Karpas-422 (cell line): ENCODE results near the gene CD53. TPM values are rescaled to one million over a fixed set of nuclear protein-coding genes. Genes with fewer than 3 reads are reported as not detected.
"Not testable (repeated sequence)": the region's sequence is repeated elsewhere in the genome, so short reads cannot be mapped to it uniquely, and the experiment has no call there.

ENCODE experiments used
- DNase-seq: peaks from one replicate; pipeline ENCODE4 v3.0.0-alpha.2; 2015
- H2AFZ ChIP-seq: fragments of 200-600 bp; sonication (generic); 2 replicates; pipeline ENCODE4 v1.6.1; 2014; ENCODE audit warnings: antibody characterized with exemption, low read length, mixed read lengths
- H3K27ac ChIP-seq: fragments of 200-600 bp; sonication (generic); 2 replicates; pipeline ENCODE4 v1.5.1; 2014; ENCODE audit warnings: mild to moderate bottlenecking, low read length, moderate library complexity
- H3K27me3 ChIP-seq: fragments of 200-600 bp; sonication (generic); 2 replicates; pipeline ENCODE4 v1.6.1; 2014; ENCODE audit warnings: low read length, mixed read lengths
- H3K36me3 ChIP-seq: fragments of 200-600 bp; sonication (generic); 2 replicates; pipeline ENCODE4 v1.6.1; 2014; ENCODE audit warnings: low read length, mixed read lengths; ENCODE audit not compliant: insufficient read depth
- H3K4me1 ChIP-seq: fragments of 200-600 bp; sonication (generic); 2 replicates; pipeline ENCODE4 v1.6.1; 2014; ENCODE audit warnings: mild to moderate bottlenecking, low read length, mixed read lengths
- H3K4me2 ChIP-seq: fragments of 200-600 bp; sonication (generic); 2 replicates; pipeline ENCODE4 v1.6.1; 2014; ENCODE audit warnings: low read length, low read depth, mild to moderate bottlenecking; ENCODE audit not compliant: poor library complexity, severe bottlenecking
- H3K4me3 ChIP-seq: fragments of 200-600 bp; sonication (generic); 2 replicates; pipeline ENCODE4 v1.5.1; 2014; ENCODE audit warnings: mild to moderate bottlenecking, antibody characterized with exemption, low read length, mixed read lengths
- H3K79me2 ChIP-seq: fragments of 200-600 bp; sonication (generic); 2 replicates; pipeline ENCODE4 v1.6.1; 2014; ENCODE audit warnings: mild to moderate bottlenecking, low read length, mixed read lengths
- H3K9ac ChIP-seq: fragments of 200-600 bp; sonication (generic); 2 replicates; pipeline ENCODE4 v1.6.0; 2014; ENCODE audit warnings: low read length
- H3K9me2 ChIP-seq: fragments of 200-600 bp; sonication (generic), shearing (Covaris generic); replicated peaks from 2 replicates; pipeline ENCODE4 v1.6.0; 2014; ENCODE audit warnings: mild to moderate bottlenecking, low read length, moderate library complexity; ENCODE audit not compliant: insufficient read depth
- H3K9me3 ChIP-seq: fragments of 300-700, 200-600 bp; sonication (generic); 2 replicates; pipeline ENCODE4 v1.6.1; 2014; ENCODE audit warnings: low read length, mixed read lengths
- H4K20me1 ChIP-seq: fragments of 200-600 bp; sonication (generic); 2 replicates; pipeline ENCODE4 v1.6.1; 2014; ENCODE audit warnings: mild to moderate bottlenecking, antibody characterized with exemption, low read length, low read depth; ENCODE audit not compliant: insufficient read depth
- total RNA-seq: library from RNA; depleted of rRNA; stranded (reverse); fragments of >200 nt; shearing (Covaris generic); gene quantifications from 2 replicates; pipeline ENCODE4 v1.2.3, GENCODE V29; 2014; ENCODE audit warnings: low replicate concordance; rRNA removed

CD53 gene, protein sequence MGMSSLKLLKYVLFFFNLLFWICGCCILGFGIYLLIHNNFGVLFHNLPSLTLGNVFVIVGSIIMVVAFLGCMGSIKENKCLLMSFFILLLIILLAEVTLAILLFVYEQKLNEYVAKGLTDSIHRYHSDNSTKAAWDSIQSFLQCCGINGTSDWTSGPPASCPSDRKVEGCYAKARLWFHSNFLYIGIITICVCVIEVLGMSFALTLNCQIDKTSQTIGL
- total RNA-seq = 101 and 154 TPM in 2 replicates

DNA sequence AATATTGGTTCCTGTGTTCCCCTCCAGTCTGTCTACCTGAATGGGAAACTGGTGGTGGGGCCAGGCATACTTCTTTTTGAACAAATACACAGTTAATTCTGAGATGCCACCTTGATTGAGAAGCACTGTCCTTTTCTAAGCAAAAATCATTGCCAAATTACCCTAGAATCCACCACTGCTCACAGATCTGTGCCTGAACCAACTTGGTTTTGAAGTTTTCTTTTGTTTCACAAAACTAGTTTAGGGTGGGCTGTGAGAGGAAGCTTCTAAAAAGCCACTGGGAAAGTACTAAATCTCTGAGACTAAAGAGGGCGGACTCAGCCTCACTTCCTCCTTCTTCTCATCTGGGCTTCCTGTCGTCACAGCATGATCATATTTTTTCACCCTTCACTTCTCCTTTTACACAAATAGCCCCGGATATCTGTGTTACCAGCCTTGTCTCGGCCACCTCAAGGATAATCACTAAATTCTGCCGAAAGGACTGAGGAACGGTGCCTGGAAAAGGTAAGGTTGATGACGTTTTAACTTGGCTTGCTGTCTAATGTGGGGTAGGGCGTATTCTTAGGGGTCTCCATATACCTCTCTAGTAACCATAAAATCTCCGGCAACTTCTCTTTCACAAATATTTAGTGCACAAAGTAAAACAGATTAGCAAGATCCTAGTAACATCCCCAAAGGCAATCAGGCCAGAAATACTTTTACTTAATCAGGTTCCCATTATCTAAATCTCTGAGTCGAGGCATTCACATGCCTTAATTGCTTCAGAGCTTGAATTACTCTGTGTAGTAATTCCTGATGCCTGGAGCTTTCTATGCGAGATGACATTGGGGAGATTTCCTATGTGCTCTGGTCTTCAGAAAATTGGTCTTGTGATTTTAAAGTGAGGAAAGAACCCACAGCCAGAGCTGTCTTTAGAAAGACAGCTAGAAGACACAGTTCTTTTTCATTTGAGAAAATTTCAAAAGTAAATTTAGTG lies at the start of gene CD53:
Gene CD53, plus strand, starts transcription at position 404 of the 976 bp plus-strand sequence. CDS start 18,261 bp downstream, outside the sequence.
- peak within 1 kb of the TSS; percentile 97 for H3K27ac ChIP-seq
- H3K36me3 ChIP-seq = 0 out of 2 replicates have a peak, but pooled peaks cover 5% of the 10 kb centered on the region
- peak within 1 kb of the TSS; percentile 69 for H3K4me3 ChIP-seq
- peaks cover 7% of the 10 kb centered on the region for H4K20me1 ChIP-seq
- no peaks in the 10 kb centered on the region for H3K27me3 ChIP-seq
- no peak within 1 kb of the TSS for H2AFZ ChIP-seq
- peak within 1 kb of the TSS; percentile 81 for H3K4me2 ChIP-seq
- DNase-seq = peak; percentile 96
- no peaks in the 10 kb centered on the region for H3K9me3 ChIP-seq
- H3K79me2 ChIP-seq = peaks cover 19% of the 10 kb centered on the region
- H3K4me1 ChIP-seq = peaks cover 81% of the 10 kb centered on the region
- H3K9me2 ChIP-seq = no peaks in the 10 kb centered on the region
- peak within 1 kb of the TSS; percentile 70 for H3K9ac ChIP-seq

DNA sequence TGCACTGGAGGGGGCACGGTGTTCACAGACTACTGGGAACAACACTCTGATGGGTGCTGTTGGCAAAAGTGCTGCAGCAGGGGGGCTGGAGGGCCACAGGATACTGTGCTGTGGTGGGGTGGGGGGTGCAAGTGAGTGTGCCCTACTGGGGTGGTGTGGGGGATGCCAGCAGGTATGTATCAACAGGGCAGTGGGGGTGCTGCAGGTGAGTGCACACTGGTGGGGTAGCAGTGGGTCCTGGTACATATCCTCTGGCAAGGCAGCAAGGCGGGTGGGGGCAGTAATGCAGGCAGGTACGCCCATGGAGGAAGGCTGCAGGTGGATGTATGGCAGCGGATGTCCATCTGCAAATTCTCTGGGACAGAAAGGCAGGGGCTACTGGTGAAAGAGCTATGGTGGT lies 48.8 kb upstream of the CD53 start:
- Histone ChIP-seq H3K27me3 (no peaks in the 10 kb centered on the region), H3K9me3 (no peaks in the 10 kb centered on the region), H4K20me1 (no peaks in the 10 kb centered on the region), H3K79me2 (no peaks in the 10 kb centered on the region), H3K4me2 (no peak overlapping the region), H3K9me2 (no peaks in the 10 kb centered on the region), H3K27ac (no peak overlapping the region), H3K36me3 (no peaks in the 10 kb centered on the region), H3K9ac (no peak overlapping the region), H2AFZ (no peak overlapping the region), H3K4me1 (peaks cover 20% of the 10 kb centered on the region), H3K4me3 (no peak overlapping the region)
- DNase-seq = no peak

DNA sequence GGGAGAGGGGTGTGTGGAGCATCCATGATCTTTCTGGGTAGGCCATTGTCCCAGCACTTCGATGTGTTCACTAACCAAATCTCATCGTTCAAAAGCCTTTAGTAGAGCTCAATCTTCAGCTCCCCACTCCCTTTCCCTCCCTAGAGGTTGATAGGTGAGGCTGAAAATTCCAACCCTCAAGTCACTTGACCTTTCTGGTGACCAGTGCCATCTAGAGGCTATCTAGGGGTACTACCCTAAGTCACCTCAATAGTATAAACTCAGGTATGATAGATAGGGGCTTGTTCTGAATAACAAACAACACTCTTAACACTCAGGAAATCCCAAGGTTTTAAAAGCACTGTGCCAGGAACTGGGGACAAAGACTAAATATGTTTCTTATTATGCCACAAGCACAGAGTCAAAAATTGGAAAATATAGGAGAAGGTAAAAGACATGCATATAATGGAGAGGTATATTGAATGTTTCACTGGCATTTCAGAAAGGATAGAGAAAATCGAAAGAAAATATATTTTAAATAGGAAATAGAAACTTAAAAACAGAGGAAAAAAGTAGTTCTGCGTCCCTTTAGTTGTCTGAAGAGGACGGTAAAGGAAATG lies 42.9 kb upstream of the CD53 start:
- H3K36me3 ChIP-seq = no peaks in the 10 kb centered on the region
- no peak overlapping the region for H3K4me3 ChIP-seq
- no peak overlapping the region for H2AFZ ChIP-seq
- H3K9me2 ChIP-seq = no peaks in the 10 kb centered on the region
- H3K9ac ChIP-seq = no peak overlapping the region
- H3K27ac ChIP-seq = no peak overlapping the region
- H3K9me3 ChIP-seq = no peaks in the 10 kb centered on the region
- no peaks in the 10 kb centered on the region for H3K79me2 ChIP-seq
- H3K4me1 ChIP-seq = peaks cover 14% of the 10 kb centered on the region
- DNase-seq = peak; percentile 82
- H3K4me2 ChIP-seq = no peak overlapping the region
- no peaks in the 10 kb centered on the region for H4K20me1 ChIP-seq
- H3K27me3 ChIP-seq = no peaks in the 10 kb centered on the region

DNA sequence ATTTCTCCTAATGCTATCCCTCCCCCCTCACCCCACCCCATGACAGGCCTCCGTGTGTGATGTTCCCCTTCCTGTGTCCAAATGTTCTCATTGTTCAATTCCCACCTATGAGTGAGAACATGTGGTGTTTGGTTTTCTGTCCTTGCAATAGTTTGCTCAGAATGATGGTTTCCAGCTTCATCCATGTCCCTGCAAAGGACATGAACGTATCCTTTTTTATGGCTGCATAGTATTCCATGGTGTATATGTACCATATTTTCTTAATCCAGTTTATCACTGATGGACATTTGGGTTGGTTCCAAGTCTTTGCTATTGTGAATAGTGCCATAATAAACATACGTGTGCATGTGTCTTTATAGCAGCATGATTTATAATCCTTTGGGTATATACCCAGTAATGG lies 39.2 kb upstream of the CD53 start:
- not testable (repeated sequence) for H3K79me2 ChIP-seq, H3K4me3 ChIP-seq, H3K27ac ChIP-seq, DNase-seq, H3K9ac ChIP-seq, H3K27me3 ChIP-seq, H3K9me3 ChIP-seq, H3K9me2 ChIP-seq, H3K36me3 ChIP-seq, H4K20me1 ChIP-seq, H3K4me2 ChIP-seq, H2AFZ ChIP-seq, H3K4me1 ChIP-seq

DNA sequence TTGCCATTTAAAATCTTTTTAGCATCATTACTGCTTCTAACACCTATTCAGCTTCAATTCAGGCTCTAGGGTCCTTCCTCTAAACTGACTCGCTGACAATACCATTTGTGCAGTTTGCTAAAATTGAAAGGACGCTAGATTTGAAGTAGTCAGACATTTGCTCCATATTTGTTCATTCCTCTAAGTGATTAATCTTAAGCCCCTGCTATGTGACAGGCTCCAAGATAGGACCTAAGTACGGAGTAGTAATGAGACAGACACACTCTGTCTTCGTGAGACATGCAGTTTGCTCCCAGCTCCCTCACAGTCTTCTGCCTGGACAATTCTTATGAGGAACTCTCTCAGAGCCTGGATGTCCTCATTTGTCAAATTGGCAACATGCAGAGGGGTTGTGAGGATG lies 26.1 kb upstream of the CD53 start:
- H3K9me3 ChIP-seq = peaks cover 3% of the 10 kb centered on the region
- no peak overlapping the region for H3K4me3 ChIP-seq
- H3K4me1 ChIP-seq = peaks cover 5% of the 10 kb centered on the region
- H3K79me2 ChIP-seq = no peaks in the 10 kb centered on the region
- no peaks in the 10 kb centered on the region for H3K36me3 ChIP-seq
- no peaks in the 10 kb centered on the region for H4K20me1 ChIP-seq
- H3K4me2 ChIP-seq = no peak overlapping the region
- no peak overlapping the region for H2AFZ ChIP-seq
- DNase-seq = no peak
- no peaks in the 10 kb centered on the region for H3K27me3 ChIP-seq
- no peaks in the 10 kb centered on the region for H3K9me2 ChIP-seq
- no peak overlapping the region for H3K9ac ChIP-seq
- H3K27ac ChIP-seq = no peak overlapping the region

DNA sequence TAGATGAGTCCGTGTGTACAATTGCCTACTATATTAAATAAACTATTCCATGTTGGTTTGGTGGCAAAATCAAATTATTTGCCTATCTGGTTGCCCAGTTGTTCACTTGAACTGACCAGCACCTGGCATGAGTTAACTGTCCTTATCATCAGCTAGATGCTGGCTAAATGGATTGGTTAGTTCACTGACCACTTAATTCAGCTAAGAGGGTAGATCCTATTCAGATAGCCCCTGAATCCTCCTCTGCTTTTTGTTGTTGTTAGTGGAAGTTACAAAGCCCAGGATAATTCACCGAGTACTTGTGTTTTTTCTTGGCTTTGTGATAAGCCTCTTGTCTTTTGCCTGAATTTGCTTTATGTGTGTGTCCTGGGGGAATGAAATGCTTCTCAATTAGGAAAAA lies 22.8 kb upstream of the CD53 start:
- Histone ChIP-seq H3K4me3 (no peak overlapping the region), H3K36me3 (no peaks in the 10 kb centered on the region), H3K27ac (no peak overlapping the region), H3K9me3 (no peaks in the 10 kb centered on the region), H3K4me2 (no peak overlapping the region), H3K9ac (no peak overlapping the region), H3K27me3 (no peaks in the 10 kb centered on the region), H3K79me2 (no peaks in the 10 kb centered on the region), H3K4me1 (no peaks in the 10 kb centered on the region), H2AFZ (no peak overlapping the region), H3K9me2 (no peaks in the 10 kb centered on the region), H4K20me1 (no peaks in the 10 kb centered on the region)
- no peak for DNase-seq

DNA sequence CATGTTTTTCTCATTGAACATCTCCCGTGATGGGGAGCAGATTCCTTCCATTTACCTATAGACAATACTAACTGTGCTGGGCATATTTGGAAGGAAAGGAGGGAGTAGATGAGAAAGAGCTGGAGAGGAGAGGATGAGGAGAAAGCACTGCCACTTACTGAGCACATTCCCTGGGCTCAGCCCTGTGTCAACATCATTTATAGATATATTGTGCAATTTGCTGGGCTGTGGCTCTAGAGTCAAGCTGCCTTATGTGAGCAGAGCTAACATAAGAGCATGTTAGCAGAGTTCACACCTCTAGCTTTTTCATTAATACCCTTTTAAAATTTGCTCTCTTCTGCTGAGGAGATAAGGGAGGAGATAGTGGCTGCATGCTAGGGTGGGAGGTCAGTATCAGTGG lies 22.3 kb upstream of the CD53 start:
- no peak overlapping the region for H2AFZ ChIP-seq
- no peaks in the 10 kb centered on the region for H3K9me2 ChIP-seq
- no peak overlapping the region for H3K9ac ChIP-seq

DNA sequence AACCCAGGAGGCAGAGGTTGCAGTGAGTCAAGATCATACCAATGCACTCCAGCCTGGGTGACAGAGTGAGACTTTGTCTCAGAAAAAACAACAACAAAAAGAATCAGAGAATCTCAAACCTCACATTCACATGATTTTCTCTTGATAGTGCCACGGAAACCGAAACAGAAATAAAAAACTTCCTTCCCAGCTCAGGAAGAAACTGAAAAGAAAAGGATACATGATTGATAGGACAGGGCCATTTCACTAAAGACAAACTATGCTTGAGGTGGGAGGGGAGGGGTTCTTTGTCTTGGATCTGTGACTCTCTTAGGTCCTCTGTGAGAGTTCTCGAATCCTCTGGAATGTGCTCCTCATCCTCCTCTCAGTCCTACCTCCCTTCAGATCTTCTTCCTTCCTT lies 19.8 kb upstream of the CD53 start:
- Histone ChIP-seq H3K4me1 (no peaks in the 10 kb centered on the region), H3K36me3 (no peaks in the 10 kb centered on the region), H3K9me3 (no peaks in the 10 kb centered on the region), H3K4me2 (no peak overlapping the region), H4K20me1 (no peaks in the 10 kb centered on the region), H3K4me3 (no peak overlapping the region), H2AFZ (no peak overlapping the region), H3K27ac (no peak overlapping the region), H3K79me2 (no peaks in the 10 kb centered on the region), H3K9ac (no peak overlapping the region), H3K9me2 (no peaks in the 10 kb centered on the region), H3K27me3 (no peaks in the 10 kb centered on the region)
- no peak for DNase-seq

More for the DNA sequence above, 22.3 kb upstream of the CD53 start:
- H3K79me2 ChIP-seq = no peaks in the 10 kb centered on the region
- H4K20me1 ChIP-seq = no peaks in the 10 kb centered on the region
- no peaks in the 10 kb centered on the region for H3K9me3 ChIP-seq
- H3K36me3 ChIP-seq = no peaks in the 10 kb centered on the region
- no peak for DNase-seq
- H3K27ac ChIP-seq = no peak overlapping the region
- no peaks in the 10 kb centered on the region for H3K27me3 ChIP-seq
- H3K4me3 ChIP-seq = no peak overlapping the region
- no peaks in the 10 kb centered on the region for H3K4me1 ChIP-seq
- H3K4me2 ChIP-seq = no peak overlapping the region
